Measurements from ENCODE around the gene RGS7. TPM values are rescaled to one million over a fixed set of nuclear protein-coding genes. Genes with fewer than 3 reads are reported as not detected.

Gene RGS7
- total RNA-seq, 1 experiment from 2014 or later = 0.10 TPM

- TF ChIP-seq CTCF (IDR thresholded peaks at IDR 0.05) = no peak
- TF ChIP-seq POLR2AphosphoS5 (IDR thresholded peaks at IDR 0.05; ENCODE audit: low read depth, low read length) = no peak
- TF ChIP-seq SIN3A (IDR thresholded peaks at IDR 0.05; ENCODE audit: borderline replicate concordance, insufficient read depth, low read depth, low read length) = no peak
- TF ChIP-seq REST (IDR thresholded peaks at IDR 0.05; ENCODE audit: insufficient read depth in 1 of 2, low read depth in 2 of 2, low read length in 1 of 2) = no peak
- no peak for TF ChIP-seq TCF7L2 (IDR thresholded peaks at IDR 0.05; ENCODE audit: low read depth, low read length)
- Histone ChIP-seq H3K4me1 (ENCODE audit: control insufficient read depth, insufficient read depth, low read length) (no peaks in the 10 kb centered on the region), H3K27ac (ENCODE audit: low read length) (no peak overlapping the region), H3K27me3 (ENCODE audit: control insufficient read depth, insufficient read depth, low read length) (no peaks in the 10 kb centered on the region), H3K9me3 (ENCODE audit: control insufficient read depth, insufficient read depth, low read depth, low read length) (no peaks in the 10 kb centered on the region), H3K4me3 (ENCODE audit: low read depth in 2 of 2, low read length in 2 of 2) (no peak overlapping the region), H3K36me3 (ENCODE audit: control insufficient read depth, insufficient read depth, low read length) (no peaks in the 10 kb centered on the region)
- in situ Hi-C loops (cut with HindIII; ENCODE audit: low pct_unique_long_range_greater_than_20kb, low sequenced_read_pairs) (no loop called here), intact Hi-C loops (cut with micrococcal nuclease; ENCODE audit: unreplicated experiment) (no loop called here)
- DNase-seq (ENCODE audit: low read depth, low spot score) (no peak), ATAC-seq (no peak)
- ChIA-PET POLR2A (no interaction called here), CTCF (no interaction called here)
- no TSS peak for BruUV-seq (replicated peaks)
Measured at GRCh38 chr1:241125286-241125685, 231.7 kb downstream of the RGS7 start.

- DNase-seq (ENCODE audit: low read depth, low spot score) (no peak), ATAC-seq (no peak)
- no TSS peak for BruUV-seq (replicated peaks)
- intact Hi-C loops (cut with micrococcal nuclease; ENCODE audit: unreplicated experiment) = no loop called here
- CTCF ChIA-PET = no interaction called here
- Histone ChIP-seq H3K27me3 (ENCODE audit: control insufficient read depth, insufficient read depth, low read length) (no peaks in the 10 kb centered on the region), H3K36me3 (ENCODE audit: control insufficient read depth, insufficient read depth, low read length) (no peaks in the 10 kb centered on the region), H3K4me3 (ENCODE audit: low read depth in 2 of 2, low read length in 2 of 2) (no peak overlapping the region), H3K9me3 (ENCODE audit: control insufficient read depth, insufficient read depth, low read depth, low read length) (no peaks in the 10 kb centered on the region), H3K4me1 (ENCODE audit: control insufficient read depth, insufficient read depth, low read length) (no peaks in the 10 kb centered on the region), H3K27ac (ENCODE audit: low read length) (no peak overlapping the region)
- in situ Hi-C loops (cut with HindIII; ENCODE audit: low pct_unique_long_range_greater_than_20kb, low sequenced_read_pairs) = no loop called here
- POLR2A ChIA-PET = no interaction called here
- TF ChIP-seq SIN3A (IDR thresholded peaks at IDR 0.05; ENCODE audit: borderline replicate concordance, insufficient read depth, low read depth, low read length) (no peak), POLR2AphosphoS5 (IDR thresholded peaks at IDR 0.05; ENCODE audit: low read depth, low read length) (no peak), REST (IDR thresholded peaks at IDR 0.05; ENCODE audit: insufficient read depth in 1 of 2, low read depth in 2 of 2, low read length in 1 of 2) (no peak), CTCF (IDR thresholded peaks at IDR 0.05) (no peak), TCF7L2 (IDR thresholded peaks at IDR 0.05; ENCODE audit: low read depth, low read length) (no peak)
Measured at GRCh38 chr1:241118049-241118448, 239.0 kb downstream of the RGS7 start.
